ENCODE results near the gene MTMR4. TPM values are rescaled to one million over a fixed set of nuclear protein-coding genes. Genes with fewer than 3 reads are reported as not detected.

MTMR4 gene
- total RNA-seq, 1 experiment from 2014 or later, result 79.4 TPM

- ChIA-PET CTCF (interaction anchor here (0.6 kb wide), 1 partner anchor 339 kb away, joined by 3 read pairs; no protein-coding TSS in a partner anchor), POLR2A (ENCODE audit: low non-redundant PET) (interaction anchor here (0.7 kb wide), 1 partner anchor 31 kb away, joined by 3 read pairs; no protein-coding TSS in a partner anchor)
- no peaks in the 10 kb centered on the region for H3K36me3 ChIP-seq (ENCODE audit: insufficient read depth, low read length, poor library complexity, severe bottlenecking)
- H3K27me3 ChIP-seq (replicated peaks; ENCODE audit: insufficient read depth, low read depth, low read length, poor library complexity), result peaks cover 11% of the 10 kb centered on the region
- H3K27ac ChIP-seq (ENCODE audit: low read depth, low read length, poor library complexity, severe bottlenecking), result no peak overlapping the region
- no peak for DNase-seq (ENCODE audit: low spot score)
- no peak for TF ChIP-seq EZH2 (IDR thresholded peaks at IDR 0.05; ENCODE audit: borderline replicate concordance, low read depth, low read length, poor library complexity, severe bottlenecking)
- no peak for TF ChIP-seq CTCF (conservative IDR thresholded peaks at IDR 0.05; ENCODE audit: low read depth, low read length)
- intact Hi-C loops (cut with micrococcal nuclease; ENCODE audit: unreplicated experiment), result no loop called here
- H3K4me3 ChIP-seq (ENCODE audit: low read depth, low read length, poor library complexity, severe bottlenecking), result no peak overlapping the region
- no peaks in the 10 kb centered on the region for H3K9me3 ChIP-seq (ENCODE audit: low read depth, low read length, poor library complexity, severe bottlenecking)
- no TSS peak for BruUV-seq (replicated peaks)
- no peaks in the 10 kb centered on the region for H3K4me1 ChIP-seq (ENCODE audit: insufficient read depth, low read length, poor library complexity, severe bottlenecking)
These were observed 24.5 kb upstream of the MTMR4 start for GRCh38 chr17:58538811-58539409.

- intact Hi-C loops (cut with micrococcal nuclease; ENCODE audit: unreplicated experiment), result no loop called here
- POLR2A ChIA-PET (ENCODE audit: low non-redundant PET), result no interaction called here
- no TSS peak for BruUV-seq (replicated peaks)
These were observed 22.8 kb upstream of the MTMR4 start for GRCh38 chr17:58537266-58537665.

GRCh38 chr17:58536542-58536941, 22.1 kb upstream of the MTMR4 start:
- DNase-seq (ENCODE audit: low spot score), result no peak
- Histone ChIP-seq H3K4me1 (ENCODE audit: insufficient read depth, low read length, poor library complexity, severe bottlenecking) (no peaks in the 10 kb centered on the region), H3K4me3 (ENCODE audit: low read depth, low read length, poor library complexity, severe bottlenecking) (no peak overlapping the region), H3K36me3 (ENCODE audit: insufficient read depth, low read length, poor library complexity, severe bottlenecking) (no peaks in the 10 kb centered on the region), H3K27me3 (replicated peaks; ENCODE audit: insufficient read depth, low read depth, low read length, poor library complexity) (peaks cover 3% of the 10 kb centered on the region), H3K9me3 (ENCODE audit: low read depth, low read length, poor library complexity, severe bottlenecking) (no peaks in the 10 kb centered on the region), H3K27ac (ENCODE audit: low read depth, low read length, poor library complexity, severe bottlenecking) (no peak overlapping the region)
- TF ChIP-seq EZH2 (IDR thresholded peaks at IDR 0.05; ENCODE audit: borderline replicate concordance, low read depth, low read length, poor library complexity, severe bottlenecking) (no peak), CTCF (conservative IDR thresholded peaks at IDR 0.05; ENCODE audit: low read depth, low read length) (no peak)
- intact Hi-C loops (cut with micrococcal nuclease; ENCODE audit: unreplicated experiment), result no loop called here
- ChIA-PET CTCF (no interaction called here), POLR2A (ENCODE audit: low non-redundant PET) (no interaction called here)
- no TSS peak for BruUV-seq (replicated peaks)

More at GRCh38 chr17:58537266-58537665, 22.8 kb upstream of the MTMR4 start:
- Histone ChIP-seq H3K27me3 (replicated peaks; ENCODE audit: insufficient read depth, low read depth, low read length, poor library complexity) (peaks cover 3% of the 10 kb centered on the region), H3K36me3 (ENCODE audit: insufficient read depth, low read length, poor library complexity, severe bottlenecking) (no peaks in the 10 kb centered on the region), H3K4me1 (ENCODE audit: insufficient read depth, low read length, poor library complexity, severe bottlenecking) (no peaks in the 10 kb centered on the region), H3K9me3 (ENCODE audit: low read depth, low read length, poor library complexity, severe bottlenecking) (no peaks in the 10 kb centered on the region), H3K27ac (ENCODE audit: low read depth, low read length, poor library complexity, severe bottlenecking) (no peak overlapping the region), H3K4me3 (ENCODE audit: low read depth, low read length, poor library complexity, severe bottlenecking) (no peak overlapping the region)
- no peak for DNase-seq (ENCODE audit: low spot score)
- CTCF ChIA-PET, result no interaction called here
- no peak for TF ChIP-seq EZH2 (IDR thresholded peaks at IDR 0.05; ENCODE audit: borderline replicate concordance, low read depth, low read length, poor library complexity, severe bottlenecking)
- TF ChIP-seq CTCF (conservative IDR thresholded peaks at IDR 0.05; ENCODE audit: low read depth, low read length), result no peak
